DMS153 treated with DMSO at 0.1 percent for 48 hours (cell line): Measurements from ENCODE around the gene SIK2.
"Not testable (repeated sequence)": the region's sequence is repeated elsewhere in the genome, so short reads cannot be mapped to it uniquely, and the experiment has no call there.

Experiments used
- DNase-seq: peaks from one replicate; lab custom pipeline; 2025; ENCODE audit not compliant: unreplicated experiment; lab: John Stamatoyannopoulos, UW

The SIK2 gene

GRCh38 chr11:111655924-111656323, 53.7 kb downstream of the SIK2 start:
- no peak for DNase-seq

DNA sequence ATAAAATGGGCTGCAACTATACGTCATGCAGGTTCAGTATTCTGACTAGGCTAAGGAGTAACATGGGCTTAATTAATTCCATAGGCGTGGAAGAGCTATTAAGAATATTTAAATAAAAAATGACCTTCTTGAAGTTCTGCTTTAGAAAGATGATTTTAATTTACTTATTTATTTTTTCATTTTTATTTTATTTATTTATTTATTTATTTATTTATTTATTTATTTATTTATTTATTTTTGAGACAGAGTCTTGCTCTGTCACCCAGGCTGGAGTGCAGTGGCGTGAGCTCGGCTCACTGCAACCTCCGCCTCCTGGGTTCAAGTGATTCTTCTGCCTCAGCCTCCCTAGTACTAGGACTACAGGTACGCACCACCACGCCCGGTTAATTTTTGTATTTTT, 55.7 kb downstream of the SIK2 start:
- not testable (repeated sequence) for DNase-seq

DNA sequence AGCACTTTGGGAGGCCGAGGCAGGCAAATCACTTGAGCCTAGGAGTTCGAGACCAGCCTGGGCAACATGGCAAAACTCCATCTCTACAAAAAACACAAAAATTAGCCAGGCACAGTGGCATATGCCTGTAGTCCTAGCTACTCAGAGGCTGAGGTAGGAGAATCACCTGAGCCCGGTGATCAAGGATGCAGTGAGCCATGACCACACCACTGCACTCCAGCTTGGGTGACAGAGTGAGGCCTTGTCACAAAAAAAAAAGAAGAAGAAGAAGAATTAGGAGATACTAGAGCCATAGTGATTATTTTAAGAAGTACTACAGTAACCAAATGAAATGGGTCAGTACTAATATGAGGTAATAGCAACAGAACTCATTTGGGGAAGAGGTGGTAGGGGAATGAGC, 56.2 kb downstream of the SIK2 start:
- not testable (repeated sequence) for DNase-seq

GRCh38 chr11:111659201-111660115, 57.2 kb downstream of the SIK2 start:
- DNase-seq = no peak

DNA sequence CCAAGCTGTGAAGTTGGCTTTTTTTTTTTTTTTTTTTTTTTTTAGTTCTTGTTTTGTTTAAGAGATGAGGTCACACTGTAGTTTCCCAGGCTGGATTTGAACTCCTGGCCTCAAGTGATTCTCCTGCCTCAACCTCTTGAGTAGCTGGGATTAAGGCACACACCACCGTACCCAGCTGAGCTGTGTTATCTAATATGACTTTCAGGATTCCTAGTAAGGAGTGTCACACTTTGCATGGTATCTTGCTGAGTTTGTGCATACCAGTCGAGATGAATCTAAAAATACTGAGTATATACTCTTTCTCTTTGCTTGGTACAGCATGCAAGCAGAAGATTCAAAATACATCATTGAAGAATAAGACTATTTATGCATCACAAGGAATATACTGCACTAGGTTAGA, 58.6 kb downstream of the SIK2 start:
- no peak for DNase-seq

DNA sequence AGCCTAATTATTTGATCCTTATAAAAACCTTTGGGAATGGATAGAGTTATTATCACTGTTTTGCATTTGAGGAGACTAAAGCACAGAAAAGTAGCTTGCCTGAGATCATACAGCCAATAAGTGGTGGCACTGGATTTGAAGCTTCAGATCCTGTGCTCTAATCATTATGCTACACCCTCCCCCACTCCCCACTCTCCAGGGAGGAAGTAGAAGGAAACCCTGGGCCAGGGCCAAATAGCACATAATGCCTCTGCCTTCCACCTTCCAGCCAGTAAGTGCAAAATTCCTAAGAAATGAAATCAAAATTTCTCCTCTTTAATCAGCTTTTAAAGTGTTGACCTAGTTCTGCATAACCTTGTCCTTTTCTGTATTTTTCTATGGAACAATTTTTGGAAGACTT, 61.6 kb downstream of the SIK2 start:
- DNase-seq = peak; percentile 12

DNA sequence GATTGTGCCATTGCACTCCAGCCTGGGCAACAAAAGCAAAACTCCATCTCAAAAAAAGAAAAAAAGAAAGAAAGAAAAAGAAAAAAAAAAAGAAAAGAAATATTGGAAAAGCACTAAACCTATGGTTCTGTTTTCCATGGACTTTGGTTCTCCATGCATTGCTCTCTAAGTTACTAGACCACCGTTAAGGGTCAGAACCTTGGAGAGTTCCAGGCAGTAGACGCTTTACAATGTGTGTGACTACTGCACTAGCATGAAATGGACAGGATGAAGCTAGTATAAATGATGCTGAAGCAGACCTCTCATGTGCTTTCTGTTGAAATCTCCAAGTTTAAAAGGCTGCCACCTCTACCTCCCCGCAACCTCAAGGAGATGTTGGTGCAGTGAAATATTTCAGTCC, 63.5 kb downstream of the SIK2 start:
- DNase-seq = no peak

DNA sequence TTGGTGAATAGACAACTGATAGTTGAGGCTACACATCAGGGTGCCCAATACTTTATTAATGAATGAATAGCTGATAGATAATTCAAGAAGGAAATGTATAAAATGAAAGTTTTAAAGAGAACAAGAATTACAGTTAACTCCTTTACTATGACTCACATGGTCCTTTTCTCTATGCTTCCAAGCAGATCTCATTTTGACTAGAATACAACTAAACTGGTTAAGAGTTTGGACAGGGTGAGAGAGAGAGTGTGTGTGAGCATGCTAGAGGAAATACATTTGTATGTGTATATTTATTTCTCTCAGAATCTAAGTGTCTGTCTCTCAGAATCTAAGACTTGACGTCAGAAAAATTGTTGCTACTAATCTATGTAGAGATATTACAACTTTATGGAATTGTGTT, 66.7 kb downstream of the SIK2 start:
- DNase-seq = no peak

DNA sequence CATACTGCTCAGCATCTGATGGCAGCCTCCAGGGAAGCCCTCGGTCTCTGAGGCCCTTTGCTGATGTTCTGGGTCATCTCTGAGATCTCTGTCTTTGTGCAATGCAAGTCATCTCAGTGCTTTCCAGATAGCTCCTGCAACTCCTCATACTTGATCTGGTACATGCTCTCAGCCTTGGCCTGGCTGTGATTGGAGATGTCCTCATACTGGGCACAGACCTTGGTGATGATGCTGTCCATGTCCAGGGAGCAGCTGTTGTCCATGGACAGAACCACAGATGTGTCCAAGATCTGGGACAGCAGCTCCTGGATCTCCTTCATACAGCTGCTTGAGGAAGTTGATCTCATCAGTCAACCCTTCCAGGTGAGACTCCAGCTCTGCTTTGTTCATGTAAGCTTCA, 69.1 kb downstream of the SIK2 start:
- DNase-seq = no peak

DNA sequence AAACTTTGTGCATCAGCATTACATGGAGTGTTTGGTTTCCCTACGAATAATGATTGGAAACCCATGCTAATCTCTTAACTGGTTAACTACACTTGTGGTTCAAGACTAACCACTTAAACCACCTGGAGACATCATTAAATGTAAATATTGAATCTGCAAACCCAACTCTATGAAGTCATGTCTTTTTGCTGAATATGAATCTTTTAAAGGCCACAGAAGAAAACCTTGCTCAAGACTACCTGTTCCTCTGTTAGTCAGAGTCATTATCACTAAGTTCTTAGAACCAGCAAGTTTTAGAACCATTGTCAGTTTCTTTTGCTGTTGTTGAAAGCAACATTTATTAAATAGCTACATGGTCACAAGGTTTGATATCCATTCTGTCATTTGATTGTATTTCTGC, 70.7 kb downstream of the SIK2 start:
- no peak for DNase-seq

DNA sequence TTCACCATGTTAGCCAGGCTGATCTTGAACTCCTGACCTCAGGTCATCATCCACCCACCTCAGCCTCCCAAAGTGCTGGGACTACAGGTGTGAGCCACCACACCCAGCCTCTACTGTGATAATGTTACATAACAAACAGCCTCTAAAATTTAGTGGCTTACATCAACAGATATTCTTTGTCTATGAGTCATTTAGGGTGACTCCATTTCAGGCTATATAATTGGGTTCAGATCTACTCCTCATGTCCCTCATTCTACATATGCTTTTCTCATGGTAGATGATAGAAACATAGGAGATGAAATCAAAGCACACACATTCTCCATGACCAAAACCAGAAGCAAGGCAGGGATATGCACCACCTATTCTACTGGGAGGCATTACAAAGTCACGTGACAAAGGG, 72.7 kb downstream of the SIK2 start:
- no peak for DNase-seq

GRCh38 chr11:111675891-111676290, 73.6 kb downstream of the SIK2 start:
- no peak for DNase-seq

DNA sequence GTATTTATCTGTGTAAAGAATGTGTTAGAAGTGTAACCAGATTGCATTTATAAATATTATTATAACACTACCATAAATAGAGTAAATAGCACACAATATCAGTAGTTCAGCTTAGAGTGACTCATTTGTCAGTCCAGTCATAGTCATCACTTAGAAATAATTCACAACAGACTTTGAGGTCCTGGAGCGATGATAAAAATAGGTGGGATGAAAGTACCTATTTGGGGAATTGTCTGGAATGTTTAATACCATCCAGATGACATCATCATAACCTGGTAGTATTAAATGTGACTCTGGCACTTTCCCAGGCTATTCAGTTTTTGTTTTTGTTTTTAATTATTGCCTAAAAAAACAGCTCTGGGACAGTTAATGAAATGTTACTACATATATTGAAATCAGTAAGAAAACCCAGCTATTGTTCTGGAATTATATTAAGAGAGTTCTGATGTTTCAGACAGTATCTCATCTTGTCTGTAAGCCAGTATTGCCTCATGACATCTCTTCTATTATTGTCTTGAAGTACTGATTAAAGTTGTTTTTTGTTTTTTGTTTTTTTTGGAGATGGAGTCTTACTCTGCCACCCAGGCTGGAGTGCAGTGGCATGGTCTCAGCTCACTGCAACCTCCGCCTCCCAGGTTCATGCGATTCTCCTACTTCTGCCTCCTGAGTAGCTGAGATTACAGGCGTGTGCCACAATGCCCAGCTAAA, 74.8 kb downstream of the SIK2 start:
- no peak for DNase-seq

- DNase-seq = no peak
These were observed 78.4 kb downstream of the SIK2 start for GRCh38 chr11:111680486-111681175.

DNA sequence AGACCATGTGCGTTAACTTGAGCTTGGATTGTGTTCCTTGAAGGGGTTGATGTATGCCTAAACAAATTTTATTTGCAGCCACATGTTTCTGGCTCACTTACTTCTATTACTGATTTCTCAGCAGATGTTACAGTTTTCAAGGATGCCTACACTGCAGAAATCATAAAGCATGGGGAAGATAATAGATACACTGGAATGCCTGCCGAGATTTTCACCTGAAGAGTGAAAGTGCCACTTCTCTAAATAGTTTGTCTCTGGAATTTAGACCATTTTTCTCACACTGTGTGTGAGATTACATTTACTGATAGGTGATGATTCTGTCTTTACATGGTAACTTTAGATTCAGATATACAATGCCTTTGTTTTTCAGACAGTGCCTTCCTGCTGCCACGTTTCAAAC, 81.6 kb downstream of the SIK2 start:
- no peak for DNase-seq

DNA sequence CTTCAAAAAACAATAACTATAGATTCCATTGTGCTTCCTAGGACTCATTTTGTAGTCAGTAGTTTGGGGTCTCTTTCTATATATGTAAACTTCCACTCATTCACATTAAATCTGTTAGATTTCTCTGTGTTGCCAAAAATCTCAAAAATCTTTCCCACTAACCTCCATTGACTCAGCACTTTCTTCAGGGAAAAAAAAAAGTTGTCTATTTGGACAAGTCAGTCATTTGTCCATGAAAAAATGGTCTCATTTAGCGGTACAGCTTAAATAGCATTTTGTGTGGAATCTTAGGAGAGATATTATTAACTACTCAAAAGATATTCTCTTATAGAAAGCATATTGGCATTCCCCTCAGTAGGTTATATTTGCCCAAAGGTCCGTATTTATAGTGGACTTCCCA, 82.0 kb downstream of the SIK2 start:
- DNase-seq = no peak

GRCh38 chr11:111688013-111688412, 85.8 kb downstream of the SIK2 start:
- no peak for DNase-seq

GRCh38 chr11:111691176-111691575, 88.9 kb downstream of the SIK2 start:
- DNase-seq = no peak

GRCh38 chr11:111691741-111692140, 89.5 kb downstream of the SIK2 start:
- DNase-seq = no peak

DNA sequence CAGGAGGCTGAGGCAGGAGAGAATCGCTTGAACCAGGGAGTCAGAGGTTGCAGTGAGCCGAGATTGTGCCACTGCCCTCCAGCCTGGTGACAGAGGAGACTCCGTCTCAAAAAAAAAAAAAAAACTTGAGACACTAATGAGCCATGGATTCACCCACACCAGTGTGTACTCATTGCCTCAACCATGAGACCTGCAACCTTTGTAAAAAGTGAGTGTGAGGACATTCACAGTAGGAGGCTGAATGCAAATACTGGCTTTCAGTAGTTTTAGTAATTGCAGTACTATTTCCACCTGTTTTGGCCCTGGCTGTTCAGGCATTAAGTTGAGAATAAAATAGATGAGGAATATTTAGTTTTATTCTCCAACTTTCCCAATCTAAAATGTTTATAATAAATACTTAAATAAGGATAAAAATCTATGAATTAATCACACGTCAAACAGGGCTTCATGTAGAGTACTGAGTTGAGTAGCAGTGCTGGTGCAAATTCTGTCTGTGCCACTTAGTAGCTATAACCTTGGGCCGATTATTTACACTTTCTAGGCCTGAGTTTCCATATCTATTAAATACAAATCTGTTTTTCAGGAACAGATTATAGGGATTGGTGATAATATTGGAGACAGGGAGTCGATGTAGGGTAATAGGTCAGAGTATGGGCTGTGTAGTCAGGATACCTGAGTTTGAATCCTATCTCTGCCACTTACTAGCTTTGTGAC, 91.1 kb downstream of the SIK2 start:
- DNase-seq = no peak

DNA sequence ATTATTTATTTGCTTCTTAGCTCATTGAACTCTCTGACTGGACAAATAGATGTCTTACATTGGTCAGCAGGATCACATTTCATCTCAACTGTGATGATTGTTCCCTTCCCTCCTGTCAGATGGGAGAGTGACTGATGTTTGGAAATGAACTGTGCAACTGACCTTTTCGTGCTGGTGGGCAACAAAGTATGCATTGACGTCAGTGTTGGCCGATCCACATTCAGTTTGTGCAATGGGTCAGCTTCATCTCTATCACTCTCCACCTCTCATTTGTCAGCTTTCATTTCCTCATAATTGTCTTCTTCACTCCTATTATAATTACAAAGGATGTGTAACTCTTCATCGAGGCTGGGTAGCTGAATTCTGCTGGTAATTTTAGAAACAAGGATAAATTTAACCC, 92.6 kb downstream of the SIK2 start:
- DNase-seq = no peak
